NCI-H82 treated with DMSO at 0.1 percent for 48 hours (cell line): Measurements from ENCODE around the gene TREX2.

Experiments used
- DNase-seq: peaks from one replicate; lab custom pipeline; 2025; ENCODE audit not compliant: unreplicated experiment; lab: John Stamatoyannopoulos, UW

TREX2 gene

GRCh38 chrX:153440556-153441135 lies 5.2 kb downstream of the TREX2 start:
- DNase-seq = no peak

GRCh38 chrX:153439977-153440376 lies 5.9 kb downstream of the TREX2 start:
- no peak for DNase-seq

GRCh38 chrX:153438532-153438931 lies 7.3 kb downstream of the TREX2 start:
- DNase-seq = no peak

- no peak for DNase-seq
These were observed 10.0 kb downstream of the TREX2 start for GRCh38 chrX:153435845-153436244.

GRCh38 chrX:153434801-153435200 lies 11.1 kb downstream of the TREX2 start:
- no peak for DNase-seq

GRCh38 chrX:153433781-153434285 lies 12.0 kb downstream of the TREX2 start:
- DNase-seq = no peak

- no peak for DNase-seq
These were observed 12.6 kb downstream of the TREX2 start for GRCh38 chrX:153433161-153433680.

- DNase-seq = no peak
These were observed 15.1 kb downstream of the TREX2 start for GRCh38 chrX:153430796-153431195.

GRCh38 chrX:153426204-153426603 lies 19.7 kb downstream of the TREX2 start:
- no peak for DNase-seq

- no peak for DNase-seq
These were observed 22.2 kb downstream of the TREX2 start for GRCh38 chrX:153423652-153424051.

- no peak for DNase-seq
These were observed 24.0 kb downstream of the TREX2 start for GRCh38 chrX:153421856-153422255.

- DNase-seq = no peak
These were observed 24.8 kb downstream of the TREX2 start for GRCh38 chrX:153420851-153421599.

GRCh38 chrX:153417637-153418036 lies 28.2 kb downstream of the TREX2 start:
- no peak for DNase-seq

GRCh38 chrX:153416781-153417450 lies 28.9 kb downstream of the TREX2 start:
- DNase-seq = peak; percentile 7

- DNase-seq = no peak
These were observed 30.9 kb downstream of the TREX2 start for GRCh38 chrX:153414856-153415510.

GRCh38 chrX:153413731-153414130 lies 32.1 kb downstream of the TREX2 start:
- DNase-seq = no peak

- no peak for DNase-seq
These were observed 32.8 kb downstream of the TREX2 start for GRCh38 chrX:153412746-153413720.

- no peak for DNase-seq
These were observed 33.8 kb downstream of the TREX2 start for GRCh38 chrX:153411988-153412574.

GRCh38 chrX:153411255-153411987 lies 34.4 kb downstream of the TREX2 start, which contains the start of gene ZFP92:
TSS of gene ZFP92 (plus strand) at chrX:153411472. CDS start at chrX:153418323, 6,851 bp downstream.
- no peak for DNase-seq
